Activated naive CD8-positive, alpha-beta T cell treated with anti-CD3 and anti-CD28 coated beads, Interleukin-2, amount 10 ng/mL, durations not matched to agents 7 days and 5 days (primary cell): ENCODE results near the gene HS3ST5. TPM values are rescaled to one million over a fixed set of nuclear protein-coding genes. Genes with fewer than 3 reads are reported as not detected.
"Not testable (repeated sequence)": the region's sequence is repeated elsewhere in the genome, so short reads cannot be mapped to it uniquely, and the experiment has no call there.

Source experiments
- ATAC-seq: fragments of 150-1000 bp; cut with Tn5 transposase; one replicate; pipeline ENCODE4 v1.10.0; 2021; ENCODE audit warnings: low read depth, moderate library complexity
- POLR2A ChIA-PET: fragments of 350-600 bp; sonication (Branson Sonifier 250); formaldehyde crosslinking; loops from one replicate; lab custom pipeline; 2021; ENCODE audit warnings: antibody characterized with exemption; lab: Charles Lee
- DNase-seq: peaks from one replicate; pipeline ENCODE4 v3.0.0; 2021
- H3K27ac Mint-ChIP-seq: one replicate; pipeline ENCODE4 v1.8.0; 2022; ENCODE audit warnings: mild to moderate bottlenecking, mixed read lengths
- H3K27me3 Mint-ChIP-seq: one replicate; pipeline ENCODE4 v1.8.0; 2022; ENCODE audit warnings: mild to moderate bottlenecking, moderate library complexity, mixed read lengths
- H3K36me3 Mint-ChIP-seq: one replicate; pipeline ENCODE4 v1.8.0; 2021; ENCODE audit warnings: mild to moderate bottlenecking, mixed read lengths
- H3K4me1 Mint-ChIP-seq: one replicate; pipeline ENCODE4 v1.8.0; 2021; ENCODE audit warnings: mixed read lengths
- H3K4me3 Mint-ChIP-seq: one replicate; pipeline ENCODE4 v1.8.0; 2022; ENCODE audit warnings: mild to moderate bottlenecking, moderate library complexity, mixed read lengths
- H3K9me3 Mint-ChIP-seq: one replicate; pipeline ENCODE4 v1.8.0; 2021; ENCODE audit warnings: mixed read lengths
- total RNA-seq, 2 experiments: library from RNA; stranded (reverse); gene quantifications; one replicate each; pipeline ENCODE4 v1.2.3, GENCODE V29; 2021

Gene HS3ST5
- total RNA-seq, 2 experiments from 2014 or later = not detected

DNA sequence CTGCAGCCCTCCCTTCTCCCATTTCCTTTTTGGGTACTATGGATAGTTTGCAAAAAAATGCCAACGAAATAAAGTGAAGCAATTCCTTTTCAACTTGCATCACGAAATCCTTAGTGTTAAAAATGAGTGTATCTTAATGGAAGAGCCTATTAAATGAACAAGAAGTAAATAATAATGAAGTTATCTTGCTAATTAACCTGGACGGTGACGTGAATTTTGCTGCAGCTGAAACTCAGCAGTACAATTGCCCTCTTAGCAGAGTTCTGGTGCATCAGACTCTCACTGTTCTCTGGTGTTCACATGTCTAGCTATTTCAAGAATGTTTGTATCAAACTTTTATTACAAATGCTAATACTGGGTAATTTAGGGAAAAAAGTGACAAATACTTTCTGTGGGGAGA lies 252.2 kb downstream of the HS3ST5 start:
- ATAC-seq (no peak), DNase-seq (no peak)
- Mint-ChIP-seq H3K4me3 (no peak overlapping the region), H3K36me3 (no peaks in the 10 kb centered on the region), H3K27ac (no peak overlapping the region), H3K4me1 (no peaks in the 10 kb centered on the region), H3K27me3 (peaks cover 4% of the 10 kb centered on the region), H3K9me3 (no peaks in the 10 kb centered on the region)
- POLR2A ChIA-PET = no interaction called here

DNA sequence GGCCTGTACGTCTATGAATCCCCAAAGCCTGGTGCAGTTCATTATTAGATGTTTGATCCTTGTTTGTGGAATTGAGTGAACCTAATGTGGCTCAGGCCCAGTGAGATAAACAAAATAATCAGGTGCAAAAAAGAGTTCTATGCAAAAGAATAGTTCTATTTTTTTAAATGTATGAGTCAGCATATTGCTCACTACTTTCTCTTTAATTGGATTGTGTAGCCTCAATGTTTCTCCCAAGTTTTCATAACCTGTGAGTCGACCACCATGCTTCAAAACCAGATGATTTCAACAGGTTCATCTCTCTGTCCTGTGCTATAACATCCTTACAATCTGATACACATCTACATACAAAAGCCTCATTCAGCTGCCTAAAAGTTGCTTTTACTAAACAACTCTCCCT lies 255.3 kb downstream of the HS3ST5 start:
- POLR2A ChIA-PET = no interaction called here
- Mint-ChIP-seq H3K36me3 (no peaks in the 10 kb centered on the region), H3K9me3 (no peaks in the 10 kb centered on the region), H3K4me3 (no peak overlapping the region), H3K4me1 (no peaks in the 10 kb centered on the region), H3K27ac (no peak overlapping the region), H3K27me3 (peaks cover 6% of the 10 kb centered on the region)
- DNase-seq (no peak), ATAC-seq (no peak)

DNA sequence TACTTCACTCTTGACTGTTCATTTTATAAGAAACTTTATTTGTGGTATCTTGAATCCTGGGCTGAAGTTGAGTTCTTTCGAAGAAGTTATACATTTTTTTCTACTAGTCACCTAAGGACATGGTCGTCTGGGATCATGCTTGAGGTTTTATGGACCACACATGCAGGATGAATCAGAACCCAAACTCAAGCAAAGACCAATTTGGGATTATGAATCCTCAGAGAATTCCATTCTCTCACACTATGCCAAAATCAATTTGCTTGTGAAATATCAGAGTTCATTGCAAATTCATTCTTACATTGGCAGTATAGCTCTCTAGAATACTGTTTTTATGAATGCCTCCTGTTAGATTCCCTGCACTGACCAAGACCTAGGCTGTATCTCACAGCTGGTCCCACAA lies 257.6 kb downstream of the HS3ST5 start:
- no peaks in the 10 kb centered on the region for H3K36me3 Mint-ChIP-seq
- DNase-seq (no peak), ATAC-seq (no peak)
- no peaks in the 10 kb centered on the region for H3K4me1 Mint-ChIP-seq
- POLR2A ChIA-PET = no interaction called here
- H3K27me3 Mint-ChIP-seq = peaks cover 6% of the 10 kb centered on the region
- no peak overlapping the region for H3K4me3 Mint-ChIP-seq
- no peaks in the 10 kb centered on the region for H3K9me3 Mint-ChIP-seq
- no peak overlapping the region for H3K27ac Mint-ChIP-seq

DNA sequence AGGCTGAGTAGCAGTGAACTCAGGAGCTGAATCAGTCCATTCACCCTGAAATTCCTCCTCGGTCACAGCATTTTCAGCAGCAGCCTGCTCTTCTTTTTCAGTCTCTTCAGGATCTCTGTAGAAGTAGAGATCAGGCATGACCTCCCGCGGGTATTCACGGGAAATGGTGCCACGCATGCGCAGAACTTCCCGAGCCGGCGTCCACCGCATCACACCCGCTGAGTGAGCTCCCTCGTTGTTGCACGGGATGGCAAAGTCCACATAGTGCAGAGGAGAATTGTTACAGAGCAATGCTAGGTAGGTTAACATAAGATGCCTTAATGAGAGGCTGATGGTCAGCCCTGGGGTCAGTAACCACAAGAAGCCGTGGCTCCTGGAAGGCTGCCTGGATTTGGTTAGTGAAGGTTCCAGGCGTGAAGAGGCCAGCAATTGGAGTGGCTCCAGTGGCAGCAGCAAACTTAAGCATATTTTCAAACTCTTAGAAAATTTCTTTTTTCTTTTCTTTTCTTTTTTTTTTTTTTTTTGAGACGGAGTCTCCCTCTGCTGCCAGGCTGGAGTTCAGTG lies 258.4 kb downstream of the HS3ST5 start:
- Mint-ChIP-seq H3K4me1 (no peaks in the 10 kb centered on the region), H3K27me3 (peaks cover 6% of the 10 kb centered on the region), H3K36me3 (no peaks in the 10 kb centered on the region), H3K4me3 (no peak overlapping the region), H3K9me3 (no peaks in the 10 kb centered on the region), H3K27ac (no peak overlapping the region)
- ATAC-seq = no peak
- POLR2A ChIA-PET = no interaction called here
- DNase-seq = no peak

DNA sequence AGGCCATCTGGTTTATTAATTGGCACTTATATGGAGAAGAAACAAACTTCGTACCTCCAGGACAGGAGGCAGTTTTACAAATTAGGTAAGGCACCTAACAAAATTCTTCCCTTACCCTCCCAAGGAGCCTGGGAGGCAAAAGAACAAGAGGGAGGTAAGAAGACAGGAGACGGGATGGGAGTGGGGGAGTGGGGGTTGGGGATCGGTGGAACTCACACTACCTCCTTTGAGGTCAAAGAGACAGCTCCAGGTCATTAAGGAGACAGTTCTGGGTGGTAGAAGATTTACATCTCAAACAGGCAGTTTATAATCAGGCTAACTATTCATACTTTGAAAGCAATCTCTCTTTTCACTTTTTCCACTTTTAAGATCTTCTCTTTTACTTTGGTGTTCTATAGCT lies 259.6 kb downstream of the HS3ST5 start:
- ATAC-seq = no peak
- Mint-ChIP-seq H3K4me1 (no peaks in the 10 kb centered on the region), H3K27me3 (peaks cover 4% of the 10 kb centered on the region), H3K4me3 (no peak overlapping the region), H3K27ac (no peak overlapping the region), H3K36me3 (no peaks in the 10 kb centered on the region), H3K9me3 (no peaks in the 10 kb centered on the region)
- no peak for DNase-seq
- POLR2A ChIA-PET = no interaction called here

DNA sequence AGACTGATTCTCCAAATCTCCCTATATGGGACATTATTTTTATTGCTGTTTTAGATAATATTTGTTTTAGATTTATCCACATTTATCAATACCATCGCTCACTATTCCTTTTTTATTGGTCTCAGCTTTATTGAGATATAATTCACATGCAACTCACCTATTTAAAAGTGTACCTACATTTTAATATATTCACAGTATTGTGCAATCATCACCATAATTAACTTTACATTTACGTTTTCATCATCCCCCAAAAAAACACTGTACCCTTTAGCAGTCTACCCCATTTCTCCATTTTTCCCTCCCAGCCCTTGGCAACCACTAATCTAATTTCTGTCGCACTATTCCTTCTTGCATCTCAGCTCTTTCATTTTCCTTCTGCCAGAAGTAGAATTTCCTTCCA lies 261.1 kb downstream of the HS3ST5 start:
- H3K36me3 Mint-ChIP-seq = no peaks in the 10 kb centered on the region
- ATAC-seq = no peak
- DNase-seq = no peak
- H3K27ac Mint-ChIP-seq = no peak overlapping the region
- no peaks in the 10 kb centered on the region for H3K9me3 Mint-ChIP-seq
- H3K27me3 Mint-ChIP-seq = peaks cover 4% of the 10 kb centered on the region
- H3K4me1 Mint-ChIP-seq = no peaks in the 10 kb centered on the region
- no peak overlapping the region for H3K4me3 Mint-ChIP-seq
- POLR2A ChIA-PET = no interaction called here

DNA sequence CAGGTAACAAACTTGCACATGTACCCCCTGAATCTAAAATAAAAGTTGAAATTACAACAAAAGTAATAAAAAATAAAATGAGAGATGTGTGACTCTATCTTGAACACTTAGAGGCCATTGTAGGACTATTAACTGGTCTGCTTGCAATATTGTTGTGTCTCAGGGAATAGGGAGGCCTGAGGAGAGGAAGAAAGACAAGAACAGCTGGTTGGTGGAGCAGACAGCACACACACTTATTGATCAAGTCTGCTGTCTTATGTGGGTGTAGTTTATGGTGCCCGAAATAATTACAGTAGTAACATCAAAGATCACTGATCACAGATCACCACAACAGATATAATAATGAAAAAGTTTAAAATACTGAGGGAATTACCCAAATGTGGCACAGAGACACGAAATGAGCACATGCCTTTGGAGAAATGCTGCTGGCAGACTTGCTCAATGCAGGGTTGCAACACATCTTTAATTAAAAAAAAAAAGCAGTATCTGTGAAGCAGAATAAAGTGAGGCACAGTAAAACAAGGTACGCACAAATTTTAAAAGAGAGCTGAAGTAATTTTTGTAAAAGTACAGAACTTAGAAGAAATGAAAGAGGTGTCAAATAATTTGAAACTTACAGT lies 261.8 kb downstream of the HS3ST5 start:
- no peak for ATAC-seq
- H3K36me3 Mint-ChIP-seq = no peaks in the 10 kb centered on the region
- H3K4me1 Mint-ChIP-seq = no peaks in the 10 kb centered on the region
- DNase-seq = no peak
- H3K4me3 Mint-ChIP-seq = no peak overlapping the region
- H3K9me3 Mint-ChIP-seq = no peaks in the 10 kb centered on the region
- H3K27ac Mint-ChIP-seq = no peak overlapping the region
- POLR2A ChIA-PET = no interaction called here
- H3K27me3 Mint-ChIP-seq = peaks cover 4% of the 10 kb centered on the region

DNA sequence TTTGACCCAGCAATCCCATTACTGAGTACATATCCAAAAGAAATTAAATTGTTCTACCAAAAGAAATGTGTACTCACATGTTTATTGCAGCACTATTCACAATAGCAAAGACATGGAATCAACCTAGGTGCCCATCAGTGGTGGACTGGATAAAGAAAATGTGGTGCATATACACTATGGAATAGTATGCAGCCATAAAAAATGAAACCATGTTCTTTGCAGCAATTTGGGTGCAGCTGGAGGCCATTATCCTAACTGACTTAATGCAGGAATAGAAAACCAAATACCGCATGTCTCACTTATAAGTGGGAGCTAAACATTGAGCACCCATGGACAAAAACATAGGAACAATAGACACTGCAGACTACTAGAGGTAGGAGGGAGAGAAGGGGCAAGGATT lies 262.4 kb downstream of the HS3ST5 start:
- H3K27ac Mint-ChIP-seq, H3K27me3 Mint-ChIP-seq, H3K36me3 Mint-ChIP-seq, DNase-seq, H3K9me3 Mint-ChIP-seq, H3K4me1 Mint-ChIP-seq, ATAC-seq, H3K4me3 Mint-ChIP-seq, POLR2A ChIA-PET: not testable (repeated sequence)

DNA sequence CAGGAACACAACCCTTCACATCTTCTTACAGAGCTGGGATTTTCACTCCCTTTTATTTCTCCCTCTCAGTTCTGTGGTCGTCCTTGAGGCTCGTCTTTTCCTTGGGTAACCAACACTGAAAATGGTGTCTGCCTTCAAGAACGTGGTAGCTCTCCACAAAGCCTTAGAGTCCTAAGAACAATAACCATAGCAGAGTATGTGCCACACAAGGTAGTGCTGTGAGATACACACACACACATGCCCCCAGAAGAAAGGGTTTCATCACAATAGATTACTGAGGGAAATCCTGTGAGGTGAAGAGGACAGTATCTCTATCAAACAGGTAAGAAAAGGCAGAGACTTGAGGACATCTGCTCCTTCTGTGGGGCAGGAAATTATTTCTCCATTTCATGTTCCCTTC lies 267.0 kb downstream of the HS3ST5 start:
- Mint-ChIP-seq H3K27me3 (peaks cover 2% of the 10 kb centered on the region), H3K9me3 (no peaks in the 10 kb centered on the region), H3K27ac (no peak overlapping the region), H3K4me3 (no peak overlapping the region), H3K4me1 (no peaks in the 10 kb centered on the region), H3K36me3 (no peaks in the 10 kb centered on the region)
- DNase-seq (no peak), ATAC-seq (no peak)
- POLR2A ChIA-PET = no interaction called here

DNA sequence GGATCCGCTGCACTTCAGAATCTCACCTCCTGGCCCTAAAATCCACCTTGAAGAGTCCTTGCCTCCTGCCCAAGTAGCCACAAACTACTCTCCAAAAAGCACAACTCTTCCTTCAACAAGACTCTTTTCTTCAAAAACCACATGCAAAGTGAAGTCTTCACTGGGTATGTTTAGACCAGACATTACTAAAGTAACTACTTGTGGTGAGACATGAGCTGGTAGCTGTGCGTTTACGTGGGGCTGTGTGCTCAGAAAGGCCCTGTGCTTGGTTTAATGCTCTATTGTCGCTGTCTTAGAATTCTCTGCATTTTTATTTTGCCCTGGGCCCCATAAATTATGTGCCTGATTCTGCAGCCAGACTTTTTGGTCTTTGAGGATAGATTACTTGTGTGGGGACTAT lies 267.5 kb downstream of the HS3ST5 start:
- Mint-ChIP-seq H3K27me3 (peaks cover 2% of the 10 kb centered on the region), H3K27ac (no peak overlapping the region), H3K36me3 (no peaks in the 10 kb centered on the region), H3K4me1 (no peaks in the 10 kb centered on the region), H3K9me3 (no peaks in the 10 kb centered on the region), H3K4me3 (no peak overlapping the region)
- POLR2A ChIA-PET = no interaction called here
- DNase-seq (no peak), ATAC-seq (no peak)

DNA sequence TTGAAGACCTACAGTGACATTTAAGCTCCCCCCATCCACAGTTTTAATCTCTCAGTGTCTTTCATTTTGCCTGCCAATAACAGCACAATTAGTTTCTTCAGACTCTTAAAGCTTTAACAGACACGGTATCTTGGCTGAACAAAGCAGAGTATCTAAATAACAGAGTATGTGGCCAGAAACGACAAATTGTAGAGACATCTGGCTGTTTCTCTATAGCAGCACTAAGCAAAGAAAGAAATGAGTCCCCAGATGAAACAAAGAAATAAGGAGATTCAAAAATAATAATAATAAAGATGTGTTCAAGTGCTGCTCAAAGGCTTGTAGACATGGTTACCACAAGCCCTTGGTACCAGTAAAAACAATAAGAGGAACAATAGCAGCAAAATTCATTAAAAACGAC lies 274.1 kb downstream of the HS3ST5 start:
- Mint-ChIP-seq H3K36me3 (no peaks in the 10 kb centered on the region), H3K27ac (no peak overlapping the region), H3K4me1 (no peaks in the 10 kb centered on the region), H3K27me3 (peaks cover 7% of the 10 kb centered on the region), H3K9me3 (no peaks in the 10 kb centered on the region), H3K4me3 (no peak overlapping the region)
- POLR2A ChIA-PET = no interaction called here
- DNase-seq (no peak), ATAC-seq (no peak)

DNA sequence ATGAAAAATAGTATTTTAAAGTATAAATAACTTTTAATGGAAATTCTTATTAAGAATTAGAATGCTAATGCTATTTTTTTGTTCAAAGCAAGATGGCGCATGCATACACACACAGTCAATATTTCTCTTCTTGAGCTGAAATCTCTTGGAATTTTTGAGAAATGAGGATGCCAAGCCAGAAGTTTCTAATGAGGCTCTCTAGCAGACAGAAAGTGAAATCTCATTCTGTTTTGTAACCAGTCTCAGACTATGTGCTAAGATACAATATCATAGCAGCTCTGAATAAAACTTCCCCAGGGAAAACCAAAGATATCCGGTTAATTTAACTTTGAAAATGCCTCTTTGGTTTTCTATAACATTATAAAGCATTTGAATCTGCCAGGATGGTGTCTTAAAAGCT lies 274.7 kb downstream of the HS3ST5 start:
- no peaks in the 10 kb centered on the region for H3K4me1 Mint-ChIP-seq
- no peak overlapping the region for H3K27ac Mint-ChIP-seq
- DNase-seq = no peak
- POLR2A ChIA-PET = no interaction called here
- H3K9me3 Mint-ChIP-seq = no peaks in the 10 kb centered on the region
- no peak overlapping the region for H3K4me3 Mint-ChIP-seq
- no peak for ATAC-seq
- no peaks in the 10 kb centered on the region for H3K36me3 Mint-ChIP-seq
- H3K27me3 Mint-ChIP-seq = peaks cover 7% of the 10 kb centered on the region

DNA sequence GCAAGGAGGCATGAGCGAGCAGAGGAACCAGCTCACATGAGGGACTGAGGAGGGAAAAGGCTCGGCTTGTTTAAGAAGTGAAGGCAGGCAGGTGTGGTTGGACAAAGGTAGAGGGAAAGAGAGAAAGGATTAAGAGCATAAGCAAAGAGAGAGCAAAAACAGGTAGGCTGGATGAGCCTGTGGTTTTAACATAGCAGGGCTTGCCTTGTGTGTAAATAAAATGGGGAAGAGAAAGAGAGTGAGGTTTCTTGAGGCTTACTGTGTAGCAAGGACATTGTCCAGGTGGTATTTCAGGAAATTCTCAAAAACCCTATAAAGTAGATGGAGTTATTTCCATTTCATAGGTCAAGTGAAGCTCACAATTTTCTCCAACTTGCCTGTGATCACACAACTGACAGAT lies 278.0 kb downstream of the HS3ST5 start:
- POLR2A ChIA-PET = no interaction called here

DNA sequence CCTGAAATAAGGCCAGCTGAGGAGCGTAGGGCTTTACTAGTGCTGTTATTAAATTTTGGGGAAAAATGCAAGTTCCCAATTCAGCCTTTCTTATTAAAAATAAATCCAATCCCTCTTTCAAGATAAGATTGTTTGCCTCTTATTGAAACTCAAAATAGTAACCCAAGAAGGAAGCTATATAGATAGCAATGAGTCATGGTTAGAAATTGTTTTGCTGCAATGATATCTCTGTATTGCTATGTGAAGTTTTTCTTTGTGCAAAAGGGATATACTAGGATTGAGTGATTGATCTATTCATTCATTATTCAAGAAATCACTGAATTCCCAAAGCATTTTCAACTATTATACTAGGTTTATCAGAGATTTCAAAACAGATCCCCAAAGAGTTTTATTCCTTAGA lies 278.9 kb downstream of the HS3ST5 start:
- no peak for DNase-seq
- ATAC-seq = no peak
- H3K4me1 Mint-ChIP-seq = no peaks in the 10 kb centered on the region
- H3K27ac Mint-ChIP-seq = no peak overlapping the region
- POLR2A ChIA-PET = no interaction called here
- H3K9me3 Mint-ChIP-seq = no peaks in the 10 kb centered on the region
- no peaks in the 10 kb centered on the region for H3K36me3 Mint-ChIP-seq
- peaks cover 5% of the 10 kb centered on the region for H3K27me3 Mint-ChIP-seq
- no peak overlapping the region for H3K4me3 Mint-ChIP-seq

More for the DNA sequence above, 278.0 kb downstream of the HS3ST5 start:
- Mint-ChIP-seq H3K4me3 (no peak overlapping the region), H3K9me3 (no peaks in the 10 kb centered on the region), H3K27me3 (peaks cover 5% of the 10 kb centered on the region), H3K36me3 (no peaks in the 10 kb centered on the region), H3K4me1 (no peaks in the 10 kb centered on the region), H3K27ac (no peak overlapping the region)
- DNase-seq (no peak), ATAC-seq (no peak)
